Brain microvascular endothelial cell (primary cell): ENCODE results near the gene PPM1B.
A peak's percentile ranks its signal among the peaks of the same experiment; 100 is the strongest.

Experiments used
- DNase-seq: peaks from one replicate; pipeline ENCODE4 v3.0.0-alpha.2; 2020
- H3K27ac ChIP-seq: fragments of 250-450 bp; sonication (Bioruptor Pico); 2 replicates; pipeline ENCODE4 v1.5.1; 2020; ENCODE audit warnings: mild to moderate bottlenecking, moderate library complexity
- H3K27me3 ChIP-seq: fragments of 250-450 bp; sonication (Bioruptor Pico); replicated peaks from 2 replicates; pipeline ENCODE4 v1.5.1; 2020; ENCODE audit warnings: mild to moderate bottlenecking
- H3K36me3 ChIP-seq: fragments of 250-450 bp; sonication (Bioruptor Pico); replicated peaks from 2 replicates; pipeline ENCODE4 v1.5.1; 2020; ENCODE audit warnings: mild to moderate bottlenecking
- H3K4me3 ChIP-seq: 2 replicates; pipeline ENCODE4 v1.5.1; 2011; ENCODE audit warnings: low read depth, mild to moderate bottlenecking, control low read depth, low read length, moderate library complexity
- CTCF ChIP-seq: IDR thresholded peaks from 2 replicates; pipeline ENCODE4 v1.5.1; 2011; ENCODE audit warnings: low read depth, mild to moderate bottlenecking, moderate library complexity, low read length, control low read depth, inconsistent platforms; ENCODE audit errors: missing control alignments
- in situ Hi-C: cut with HindIII; loops from 2 replicates; pipeline ENCODE4 v1.10.0; 2017; ENCODE audit warnings: low sequenced_read_pairs, low pct_ligation_motif_present

PPM1B gene

GRCh38 chr2:44168681-44169154 lies at the start of gene PPM1B:
Gene PPM1B, plus strand, starts transcription at chr2:44168875. Its CDS starts 32,325 bp downstream, at chr2:44201200.
- Histone ChIP-seq H3K27me3 (no peaks in the 10 kb centered on the region), H3K27ac (peak within 1 kb of the TSS; percentile 92), H3K4me3 (peak within 1 kb of the TSS; percentile 84), H3K36me3 (no peaks in the 10 kb centered on the region)
- in situ Hi-C loops: no loop called here
- no peak for DNase-seq
- no peak for TF ChIP-seq CTCF

GRCh38 chr2:44119878-44120277 lies 48.8 kb upstream of the PPM1B start:
- in situ Hi-C loops: no loop called here
- no peak for DNase-seq
- TF ChIP-seq CTCF: no peak

DNA sequence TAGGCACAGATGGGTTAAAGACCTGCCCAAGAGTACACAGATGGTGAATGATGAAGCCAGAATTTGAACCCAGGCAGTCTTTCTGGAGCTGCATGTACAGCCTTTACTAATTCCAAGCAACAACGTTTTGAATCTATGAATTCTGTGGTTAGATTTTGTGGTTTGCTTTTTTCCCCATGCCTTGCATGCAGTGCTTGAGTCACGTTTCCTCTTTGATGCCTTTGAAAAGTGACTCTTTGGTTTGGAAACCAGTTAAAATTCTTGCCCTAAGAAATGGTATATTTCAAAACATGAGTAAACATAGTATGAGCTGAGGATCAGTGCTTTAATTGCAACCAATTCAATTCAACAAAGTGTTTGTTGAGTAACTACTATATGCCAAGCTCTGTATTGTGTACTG lies 48.2 kb upstream of the PPM1B start:
- DNase-seq: peak; percentile 74
- in situ Hi-C loops: no loop called here
- TF ChIP-seq CTCF: no peak

More at GRCh38 chr2:44119878-44120277, 48.8 kb upstream of the PPM1B start:
- no peaks in the 10 kb centered on the region for H3K27me3 ChIP-seq
- H3K4me3 ChIP-seq: no peak overlapping the region
- H3K27ac ChIP-seq: no peak overlapping the region
- no peaks in the 10 kb centered on the region for H3K36me3 ChIP-seq

GRCh38 chr2:44121899-44122298 lies 46.8 kb upstream of the PPM1B start:
- no peak for TF ChIP-seq CTCF
- in situ Hi-C loops: no loop called here
- H3K36me3 ChIP-seq: no peaks in the 10 kb centered on the region
- no peak overlapping the region for H3K4me3 ChIP-seq
- no peak for DNase-seq
- H3K27ac ChIP-seq: no peak overlapping the region
- H3K27me3 ChIP-seq: no peaks in the 10 kb centered on the region

More for the DNA sequence above, 48.2 kb upstream of the PPM1B start:
- Histone ChIP-seq H3K27ac (no peak overlapping the region), H3K36me3 (no peaks in the 10 kb centered on the region), H3K4me3 (no peak overlapping the region), H3K27me3 (no peaks in the 10 kb centered on the region)

GRCh38 chr2:44124500-44124899 lies 44.2 kb upstream of the PPM1B start:
- Histone ChIP-seq H3K36me3 (no peaks in the 10 kb centered on the region), H3K4me3 (no peak overlapping the region), H3K27ac (no peak overlapping the region), H3K27me3 (no peaks in the 10 kb centered on the region)
- no peak for TF ChIP-seq CTCF
- in situ Hi-C loops: no loop called here
- no peak for DNase-seq

GRCh38 chr2:44126106-44126797 lies 42.4 kb upstream of the PPM1B start:
- DNase-seq: no peak
- Histone ChIP-seq H3K36me3 (no peaks in the 10 kb centered on the region), H3K27ac (no peak overlapping the region), H3K27me3 (no peaks in the 10 kb centered on the region), H3K4me3 (no peak overlapping the region)
- no peak for TF ChIP-seq CTCF
- in situ Hi-C loops: no loop called here
